B cell (primary cell): ENCODE results near the gene TOR2A.

ENCODE experiments used
- CTCF ChIP-seq: fragments of 200-600 bp; IDR thresholded peaks from one replicate; pipeline ENCODE4 v1.8.0; 2022; ENCODE audit warnings: antibody characterized with exemption, mild to moderate bottlenecking
- EZH2 ChIP-seq: IDR thresholded peaks from 2 replicates; pipeline ENCODE4 v1.6.1; 2012; ENCODE audit warnings: borderline replicate concordance, low read depth, mild to moderate bottlenecking, moderate library complexity, low read length; ENCODE audit not compliant: insufficient read depth, poor library complexity, severe bottlenecking

- TF ChIP-seq EZH2 (no peak), CTCF (no peak)
These were observed 37.5 kb downstream of the TOR2A start for GRCh38 chr9:127697575-127697974.
